Lower leg skin (tissue), 4 donors: ENCODE measurements around the gene MAN2B1. TPM values are rescaled to one million over a fixed set of nuclear protein-coding genes. Genes with fewer than 3 reads are reported as not detected.

Source experiments
- DNase-seq, 2 donors: peaks; one replicate each; pipeline ENCODE4 v3.0.0-alpha.2; 2019; ENCODE audit warnings: low spot score in 2 of 2
- H3K4me3 ChIP-seq: fragments of 200-600 bp; sonication (generic); 2 replicates; pipeline ENCODE4 v1.5.1; 2017; ENCODE audit warnings: mild to moderate bottlenecking, low read depth; ENCODE audit not compliant: poor library complexity, severe bottlenecking
- POLR2A ChIP-seq, 2 donors: fragments of 450-650 bp; IDR thresholded peaks; one replicate each; pipeline ENCODE4 v1.6.1; 2016 to 2017; ENCODE audit warnings: antibody characterized with exemption in 2 of 2, mild to moderate bottlenecking in 1 of 2, moderate library complexity in 1 of 2
- WGBS, 2 donors: methylation state at CpG; one replicate each; pipeline ENCODE4 v1.1.5; 2018; 5-methylcytosine and 5-hydroxymethylcytosine counted together
- intact Hi-C: fragments of 100-400 bp; cut with DNase I; formaldehyde crosslinking; loops from one replicate; pipeline ENCODE4 v1.15.0; 2023; ENCODE audit warnings: low total_unique reads
- total RNA-seq, 4 donors: library from RNA; depleted of rRNA; stranded (reverse); fragments of >200 nt; gene quantifications; one replicate each; pipeline ENCODE4 v1.1.0, GENCODE V29; 2016
- TF ChIP-seq, protein P1 (sequence below), 3 donors: fragments of 450-650 bp; IDR thresholded peaks; one replicate each; pipeline ENCODE4 v1.5.1; 2016; ENCODE audit warnings: antibody characterized with exemption in 3 of 3, mild to moderate bottlenecking in 3 of 3, moderate library complexity in 2 of 3

MAN2B1 gene
- total RNA-seq, 4 donors from 2014 or later, result 52.8 to 83.0 (median 74.9) TPM

- WGBS, 2 donors, result 89 to 91% methylated on average over 3 of the region's 3 CpGs
- TF ChIP-seq, protein P1, sequence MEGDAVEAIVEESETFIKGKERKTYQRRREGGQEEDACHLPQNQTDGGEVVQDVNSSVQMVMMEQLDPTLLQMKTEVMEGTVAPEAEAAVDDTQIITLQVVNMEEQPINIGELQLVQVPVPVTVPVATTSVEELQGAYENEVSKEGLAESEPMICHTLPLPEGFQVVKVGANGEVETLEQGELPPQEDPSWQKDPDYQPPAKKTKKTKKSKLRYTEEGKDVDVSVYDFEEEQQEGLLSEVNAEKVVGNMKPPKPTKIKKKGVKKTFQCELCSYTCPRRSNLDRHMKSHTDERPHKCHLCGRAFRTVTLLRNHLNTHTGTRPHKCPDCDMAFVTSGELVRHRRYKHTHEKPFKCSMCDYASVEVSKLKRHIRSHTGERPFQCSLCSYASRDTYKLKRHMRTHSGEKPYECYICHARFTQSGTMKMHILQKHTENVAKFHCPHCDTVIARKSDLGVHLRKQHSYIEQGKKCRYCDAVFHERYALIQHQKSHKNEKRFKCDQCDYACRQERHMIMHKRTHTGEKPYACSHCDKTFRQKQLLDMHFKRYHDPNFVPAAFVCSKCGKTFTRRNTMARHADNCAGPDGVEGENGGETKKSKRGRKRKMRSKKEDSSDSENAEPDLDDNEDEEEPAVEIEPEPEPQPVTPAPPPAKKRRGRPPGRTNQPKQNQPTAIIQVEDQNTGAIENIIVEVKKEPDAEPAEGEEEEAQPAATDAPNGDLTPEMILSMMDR (IDR thresholded peaks at IDR 0.05), result no peak
- no peak for TF ChIP-seq POLR2A (IDR thresholded peaks at IDR 0.05)
- intact Hi-C loops, result no loop called here
- no peak for DNase-seq
- no peak overlapping the region for H3K4me3 ChIP-seq
Measured at GRCh38 chr19:12607631-12608030, 58.9 kb downstream of the MAN2B1 start.

DNA sequence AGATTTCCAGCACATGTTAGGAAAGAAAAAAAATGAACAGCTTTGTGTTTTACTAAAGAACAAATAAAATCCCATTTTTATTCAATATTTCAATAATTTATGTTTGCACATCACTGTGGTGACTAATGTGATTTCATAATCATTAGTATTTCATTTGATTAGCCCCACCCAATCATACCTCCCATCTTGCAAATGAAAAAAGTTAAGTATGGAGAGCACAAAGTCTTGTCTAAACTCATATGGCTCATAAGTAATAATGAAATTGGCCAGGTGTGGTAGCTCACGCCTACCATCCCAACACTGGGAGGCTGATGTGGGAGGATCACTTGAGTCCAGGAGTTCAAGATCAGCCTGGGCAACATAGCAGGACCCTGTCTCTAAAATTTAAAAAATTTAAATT lies 59.7 kb downstream of the MAN2B1 start:
- no peak overlapping the region for H3K4me3 ChIP-seq
- DNase-seq, result no peak
- 83 to 100% methylated on average over 1 of the region's 1 CpG for WGBS, 2 donors
- TF ChIP-seq, protein P1 (IDR thresholded peaks at IDR 0.05), result no peak
- no peak for TF ChIP-seq POLR2A (IDR thresholded peaks at IDR 0.05)
- intact Hi-C loops, result no loop called here

DNA sequence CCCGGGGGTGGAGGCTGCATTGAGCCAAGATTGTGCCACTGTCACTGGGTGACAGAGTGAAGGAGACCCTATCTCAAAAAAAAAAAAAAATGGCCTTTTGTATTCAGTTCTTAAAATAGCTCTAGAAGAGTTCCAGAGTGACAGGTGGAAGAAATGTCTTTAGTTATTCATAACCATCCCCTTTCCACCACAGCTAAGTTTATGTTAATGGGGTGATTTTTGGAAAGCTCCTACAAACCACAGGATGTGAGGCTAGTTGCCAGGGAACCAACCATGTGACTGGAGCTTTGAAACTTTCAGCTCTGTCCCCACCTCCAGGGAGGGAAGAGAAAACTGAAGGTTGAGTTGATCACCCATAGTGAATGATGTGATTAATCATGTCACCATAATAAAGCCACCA lies 62.8 kb downstream of the MAN2B1 start:
- no peak for TF ChIP-seq POLR2A (IDR thresholded peaks at IDR 0.05)
- TF ChIP-seq, protein P1 (IDR thresholded peaks at IDR 0.05), result no peak
- whole genome bisulfite sequencing, 2 donors, result 95 to 96% methylated on average over 1 of the region's 1 CpG
- no peak for DNase-seq
- intact Hi-C loops, result no loop called here
- no peak overlapping the region for H3K4me3 ChIP-seq

DNA sequence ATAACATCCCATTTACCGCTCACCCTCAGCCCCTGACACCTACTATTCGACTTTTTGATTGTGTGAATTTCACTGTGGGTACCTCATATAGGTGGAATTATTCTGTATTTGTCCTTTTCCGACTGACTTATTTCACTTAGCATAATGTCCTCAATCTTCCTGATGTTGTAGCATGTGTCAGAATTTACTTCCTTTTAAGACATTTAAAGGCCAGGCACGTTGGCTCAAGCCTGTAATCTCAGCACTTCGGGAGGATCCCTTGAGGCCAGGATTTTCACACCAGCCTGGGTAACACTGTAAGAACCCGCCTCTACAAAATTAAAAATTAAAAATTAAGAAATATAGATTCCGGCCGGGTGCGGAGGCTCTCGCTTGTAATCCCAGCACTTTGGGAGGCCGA lies 68.9 kb downstream of the MAN2B1 start:
- no peak for DNase-seq
- 81 to 84% methylated on average over 11 of the region's 11 CpGs for WGBS, 2 donors
- no peak overlapping the region for H3K4me3 ChIP-seq
- TF ChIP-seq, protein P1 (IDR thresholded peaks at IDR 0.05), result no peak
- TF ChIP-seq POLR2A (IDR thresholded peaks at IDR 0.05), result no peak
- intact Hi-C loops, result no loop called here

DNA sequence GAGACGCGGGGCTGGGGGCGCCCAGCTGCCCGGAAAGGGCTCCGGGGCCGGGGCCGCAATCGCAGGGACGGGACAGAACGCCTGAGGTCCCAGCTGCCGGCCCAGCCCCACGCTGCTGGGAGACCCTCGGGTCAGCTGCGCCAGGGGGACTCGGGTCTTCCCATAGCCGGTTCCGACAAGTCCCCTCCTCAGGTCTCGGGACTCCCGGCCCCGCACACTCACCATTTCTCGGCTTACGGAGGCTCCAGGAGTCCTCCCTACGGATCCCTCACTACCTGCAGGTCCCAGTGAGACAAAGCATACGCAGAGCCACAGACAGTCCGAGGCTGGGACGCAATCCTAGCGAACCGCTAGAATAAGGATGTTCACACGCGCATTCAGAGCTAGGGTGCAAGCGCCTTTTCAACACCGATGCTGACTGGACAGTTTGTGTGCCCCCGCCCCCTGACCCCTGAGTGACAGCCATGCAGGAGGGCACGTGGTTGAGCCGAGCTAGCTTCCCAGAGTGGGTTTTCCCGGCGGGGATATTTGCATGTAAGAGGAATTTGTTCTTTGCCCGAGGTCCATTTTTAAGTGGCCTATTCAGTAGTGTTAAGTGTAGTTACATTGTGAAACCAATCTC lies 69.5 kb downstream of the MAN2B1 start:
- no peak for DNase-seq
- WGBS, 2 donors, result 73 to 78% methylated on average over 35 to 38 of the region's 38 CpGs
- H3K4me3 ChIP-seq, result no peak overlapping the region
- TF ChIP-seq, protein P1 (IDR thresholded peaks at IDR 0.05), result no peak
- intact Hi-C loops, result no loop called here

Other genes starting within 250 kb of the MAN2B1 start
- gene ZNF443, start 225.7 kb downstream of the MAN2B1 start, total RNA-seq, result 1 to 10 TPM; 4.0 to 5.2 (median 4.9) TPM
- 1 to 10 TPM; 1.7 to 3.1 (median 2.8) TPM for gene ZNF709, start 181.9 kb downstream of the MAN2B1 start, total RNA-seq
- gene ZNF564, start 115.3 kb downstream of the MAN2B1 start, total RNA-seq, result 10 to 100 TPM in 1 of 4 donors, 1 to 10 TPM in 3; 6.9 to 10.1 (median 8.8) TPM
- gene ZNF490, start 55.9 kb downstream of the MAN2B1 start, total RNA-seq, result 1 to 10 TPM; 5.0 to 7.3 (median 6.7) TPM
- 10 to 100 TPM; 18.6 to 31.1 (median 22.5) TPM for gene ZNF791, start 55.8 kb downstream of the MAN2B1 start, total RNA-seq
- gene WDR83, start 65 bp upstream of the MAN2B1 start, total RNA-seq, result 10 to 100 TPM; 15.3 to 23.7 (median 19.3) TPM
- 100 to 1,000 TPM; 101 to 218 (median 159) TPM for gene DHPS, start 15.1 kb upstream of the MAN2B1 start, total RNA-seq
- gene GNG14, start 21.3 kb upstream of the MAN2B1 start, total RNA-seq, result not detected
- 10 to 100 TPM in 3 of 4 donors, 1 to 10 TPM in 1; 7.2 to 21.4 (median 13.1) TPM for gene FBXW9, start 29.9 kb upstream of the MAN2B1 start, total RNA-seq
- 100 to 1,000 TPM in 1 of 4 donors, 10 to 100 TPM in 3; 58.3 to 160 (median 89.9) TPM for gene TNPO2, start 57.2 kb upstream of the MAN2B1 start, total RNA-seq
- gene TRIR, start 67.9 kb upstream of the MAN2B1 start, total RNA-seq, result 100 to 1,000 TPM; 358 to 439 (median 390) TPM
- 10 to 100 TPM; 43.2 to 63.2 (median 53.4) TPM for gene GET3, start 70.8 kb upstream of the MAN2B1 start, total RNA-seq
- 100 to 1,000 TPM in 2 of 4 donors, 10 to 100 TPM in 2; 58.3 to 116 (median 85.5) TPM for gene BEST2, start 85.0 kb upstream of the MAN2B1 start, total RNA-seq
- 100 to 1,000 TPM in 1 of 4 donors, 10 to 100 TPM in 3; 49.9 to 122 (median 65.8) TPM for gene HOOK2, start 108.8 kb upstream of the MAN2B1 start, total RNA-seq
- gene JUNB, start 124.7 kb upstream of the MAN2B1 start, total RNA-seq, result 1,000 to 10,000 TPM in 1 of 4 donors, 100 to 1,000 TPM in 3; 608 to 1,091 (median 870) TPM
- gene PRDX2, start 135.1 kb upstream of the MAN2B1 start, total RNA-seq, result 100 to 1,000 TPM; 266 to 459 (median 327) TPM
- gene THSD8, start 135.3 kb upstream of the MAN2B1 start, total RNA-seq, result 1 to 10 TPM in 1 of 4 donors, not detected in 3; 1.6 TPM
- gene RNASEH2A, start 139.8 kb upstream of the MAN2B1 start, total RNA-seq, result 1 to 10 TPM; 3.3 to 7.8 (median 5.9) TPM
- not detected for gene RTBDN, start 167.8 kb upstream of the MAN2B1 start, total RNA-seq
- 10 to 100 TPM in 2 of 4 donors, 1 to 10 TPM in 2; 5.9 to 20.8 (median 10.3) TPM for gene MAST1, start 171.8 kb upstream of the MAN2B1 start, total RNA-seq
- 10 to 100 TPM; 31.8 to 50.6 (median 36.6) TPM for gene DNASE2, start 214.7 kb upstream of the MAN2B1 start, total RNA-seq
- under 1 TPM in 1 of 4 donors, not detected in 3; 0.13 TPM for gene KLF1, start 220.5 kb upstream of the MAN2B1 start, total RNA-seq
- gene GCDH, start 224.4 kb upstream of the MAN2B1 start, total RNA-seq, result 10 to 100 TPM; 19.2 to 39.5 (median 24.6) TPM